ENCODE results near the gene CA5A. TPM values are rescaled to one million over a fixed set of nuclear protein-coding genes. Genes with fewer than 3 reads are reported as not detected.

The CA5A gene
- total RNA-seq, 2 experiments from 2014 or later, result not detected

- H3K4me1 Mint-ChIP-seq (ENCODE audit: low read depth), result peaks cover 51% of the 10 kb centered on the region
- H3K4me3 Mint-ChIP-seq, result peak overlapping the region; percentile 100
- POLR2A ChIA-PET, result interaction anchor here (0.8 to 2.6 kb wide), 16 partner anchors 9 to 634 kb away, joined by 3 to 20 read pairs (median 4); partner anchors contain the start of genes FBXO31, KLHDC4, SLC7A5 and ZC3H18
- Histone ChIP-seq H3K4me3 (ENCODE audit: low read length) (peak overlapping the region; percentile 92), H3K4me1 (ENCODE audit: insufficient read depth, low read length) (peaks cover 64% of the 10 kb centered on the region), H3K36me3 (ENCODE audit: insufficient read depth, low read length) (peaks cover 18% of the 10 kb centered on the region), H3K27ac (ENCODE audit: low read depth in 1 of 2, low read length in 2 of 2) (peak overlapping the region; percentile 81 to 86), H3K27me3 (ENCODE audit: control insufficient read depth in 1 of 2, insufficient read depth in 2 of 2, low read length in 2 of 2) (no peaks in the 10 kb centered on the region), H3K9me3 (ENCODE audit: control insufficient read depth in 1 of 2, insufficient read depth in 1 of 2, low read length in 2 of 2) (no peaks in the 10 kb centered on the region)
- no peaks in the 10 kb centered on the region for H3K27me3 Mint-ChIP-seq
- ATAC-seq (ENCODE audit: poor library complexity), result no peak
- CTCF ChIA-PET, result interaction anchor here (0.6 to 1.0 kb wide), 2 partner anchors 9 to 21 kb away, joined by 3 read pairs; no protein-coding TSS in a partner anchor
- intact Hi-C loops (cut with DNase I, micrococcal nuclease), result loop anchor here (5.0 to 10.0 kb wide), 9 partner anchors 175 to 1397 kb away; partner anchors contain the start of genes MAP1LC3B (in 1 of the 2), MTHFSD (in 1 of the 2), ZCCHC14 (in 1 of the 2) and ZFPM1 (in 1 of the 2)
- DNase-seq, result peak in 1 of 14 experiments; percentile 21
- TF ChIP-seq, protein P1, sequence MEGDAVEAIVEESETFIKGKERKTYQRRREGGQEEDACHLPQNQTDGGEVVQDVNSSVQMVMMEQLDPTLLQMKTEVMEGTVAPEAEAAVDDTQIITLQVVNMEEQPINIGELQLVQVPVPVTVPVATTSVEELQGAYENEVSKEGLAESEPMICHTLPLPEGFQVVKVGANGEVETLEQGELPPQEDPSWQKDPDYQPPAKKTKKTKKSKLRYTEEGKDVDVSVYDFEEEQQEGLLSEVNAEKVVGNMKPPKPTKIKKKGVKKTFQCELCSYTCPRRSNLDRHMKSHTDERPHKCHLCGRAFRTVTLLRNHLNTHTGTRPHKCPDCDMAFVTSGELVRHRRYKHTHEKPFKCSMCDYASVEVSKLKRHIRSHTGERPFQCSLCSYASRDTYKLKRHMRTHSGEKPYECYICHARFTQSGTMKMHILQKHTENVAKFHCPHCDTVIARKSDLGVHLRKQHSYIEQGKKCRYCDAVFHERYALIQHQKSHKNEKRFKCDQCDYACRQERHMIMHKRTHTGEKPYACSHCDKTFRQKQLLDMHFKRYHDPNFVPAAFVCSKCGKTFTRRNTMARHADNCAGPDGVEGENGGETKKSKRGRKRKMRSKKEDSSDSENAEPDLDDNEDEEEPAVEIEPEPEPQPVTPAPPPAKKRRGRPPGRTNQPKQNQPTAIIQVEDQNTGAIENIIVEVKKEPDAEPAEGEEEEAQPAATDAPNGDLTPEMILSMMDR (IDR thresholded peaks at IDR 0.05), result no peak
- H3K9me3 Mint-ChIP-seq, result no peaks in the 10 kb centered on the region
- peaks cover 40% of the 10 kb centered on the region for H3K36me3 Mint-ChIP-seq (ENCODE audit: low read depth)
- H3K27ac Mint-ChIP-seq, result peak overlapping the region; percentile 99
Observed at GRCh38 chr16:87951552-87952538, 15.5 kb upstream of the CA5A start.

DNA sequence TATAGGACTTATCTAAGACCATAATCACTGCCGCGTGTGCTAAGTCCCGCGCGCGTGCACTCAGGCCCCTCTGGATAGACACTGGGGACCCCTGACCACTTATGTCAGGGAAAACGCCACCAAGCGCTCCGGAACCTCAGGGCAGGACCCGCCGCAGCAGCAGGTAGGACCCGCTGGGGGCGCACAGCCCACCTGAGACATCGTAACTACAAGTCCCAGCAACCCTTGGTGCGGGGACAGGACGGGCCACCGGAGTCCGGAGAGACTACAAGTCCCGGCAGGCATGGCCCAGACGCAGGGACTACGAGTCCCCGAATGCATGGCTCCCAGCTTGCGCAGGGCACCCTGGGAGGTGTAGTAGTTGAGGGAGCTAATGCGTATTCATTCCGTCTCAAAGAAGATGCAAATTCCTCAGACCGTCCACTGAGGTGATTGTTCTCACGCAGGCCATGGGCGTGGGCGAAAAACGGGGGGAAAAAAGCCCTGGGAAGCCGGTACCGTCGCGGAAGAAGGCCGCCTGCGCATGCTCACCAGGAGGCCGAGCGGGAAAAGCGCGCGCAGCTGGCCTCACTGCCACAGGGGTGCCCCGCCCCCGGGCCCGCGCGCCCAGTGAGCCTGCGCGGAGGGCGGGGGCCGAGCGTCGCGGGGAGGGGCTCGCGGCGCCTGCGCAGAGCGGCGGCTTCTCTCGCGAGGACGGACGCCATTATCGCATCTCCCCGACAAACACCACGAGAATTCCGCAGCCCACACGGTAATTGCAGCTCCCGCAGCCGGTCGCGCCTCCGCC is 14.6 kb upstream of the CA5A start, which contains the start of gene BANP:
BANP (plus strand) TSS at position 670 of the 787 bp plus-strand sequence. CDS start 23,682 bp downstream, outside the sequence.
- Mint-ChIP-seq H3K27ac (peak within 1 kb of the TSS; percentile 99), H3K4me1 (ENCODE audit: low read depth) (peaks cover 42% of the 10 kb centered on the region)
- TF ChIP-seq, protein P1 (IDR thresholded peaks at IDR 0.05), result peak; percentile 31

More for the DNA sequence above, 14.6 kb upstream of the CA5A start, which contains the start of gene BANP:
- Histone ChIP-seq H3K36me3 (ENCODE audit: insufficient read depth, low read length) (peaks cover 18% of the 10 kb centered on the region), H3K27ac (ENCODE audit: low read depth in 1 of 2, low read length in 2 of 2) (peak within 1 kb of the TSS; percentile 88 to 98), H3K4me1 (ENCODE audit: insufficient read depth, low read length) (peaks cover 55% of the 10 kb centered on the region), H3K9me3 (ENCODE audit: control insufficient read depth in 1 of 2, insufficient read depth in 1 of 2, low read length in 2 of 2) (no peaks in the 10 kb centered on the region), H3K4me3 (ENCODE audit: low read length) (peak within 1 kb of the TSS; percentile 92), H3K27me3 (ENCODE audit: control insufficient read depth in 1 of 2, insufficient read depth in 2 of 2, low read length in 2 of 2) (no peaks in the 10 kb centered on the region)
- intact Hi-C loops (cut with DNase I, micrococcal nuclease), result loop anchor here (1.0 to 10.0 kb wide), 10 partner anchors 174 to 1396 kb away; partner anchors contain the start of genes KLHDC4 (in 1 of the 2), MAP1LC3B (in 1 of the 2), MTHFSD (in 1 of the 2) and ZCCHC14 (in 1 of the 2)
- Mint-ChIP-seq H3K9me3 (no peaks in the 10 kb centered on the region), H3K27me3 (no peaks in the 10 kb centered on the region), H3K36me3 (ENCODE audit: low read depth) (peaks cover 31% of the 10 kb centered on the region), H3K4me3 (peak within 1 kb of the TSS; percentile 100)
- POLR2A ChIA-PET, result interaction anchor here (0.7 to 2.6 kb wide), 17 partner anchors 10 to 633 kb away, joined by 3 to 20 read pairs (median 4); partner anchors contain the start of genes FBXO31, KLHDC4, SLC7A5 and ZC3H18
- ATAC-seq (ENCODE audit: poor library complexity) (peak; percentile 92), DNase-seq (peak; percentile 92 to 99 (median 96))
- CTCF ChIA-PET, result interaction anchor here (0.6 to 1.1 kb wide), 3 partner anchors 10 to 172 kb away, joined by 3 to 5 read pairs (median 3); no protein-coding TSS in a partner anchor

Measured in CD4-positive, alpha-beta T cell (primary cell).